ENCODE measurements around the gene TXNL1. TPM values are rescaled to one million over a fixed set of nuclear protein-coding genes. Genes with fewer than 3 reads are reported as not detected.
A peak's percentile ranks its signal among the peaks of the same experiment; 100 is the strongest.

TXNL1 gene
- total and polyA plus RNA-seq, 3 donors from 2014 or later: 60.7 to 107 (median 62.6) TPM

- intact Hi-C loops (cut with DNase I; ENCODE audit: low total_unique reads): no loop called here
- Histone ChIP-seq H3K36me3 (ENCODE audit: low read depth, missing control alignments) (no peaks in the 10 kb centered on the region), H3K4me1 (peaks cover 6% of the 10 kb centered on the region), H3K4me3 (no peak overlapping the region), H3K27ac (no peak overlapping the region), H3K9me3 (no peaks in the 10 kb centered on the region), H3K27me3 (no peaks in the 10 kb centered on the region)
- DNase-seq: no peak
- WGBS, 2 donors: 69 to 70% methylated on average over 4 of the region's 4 CpGs
- TF ChIP-seq POLR2A (IDR thresholded peaks at IDR 0.05): no peak
- TF ChIP-seq, protein P1, sequence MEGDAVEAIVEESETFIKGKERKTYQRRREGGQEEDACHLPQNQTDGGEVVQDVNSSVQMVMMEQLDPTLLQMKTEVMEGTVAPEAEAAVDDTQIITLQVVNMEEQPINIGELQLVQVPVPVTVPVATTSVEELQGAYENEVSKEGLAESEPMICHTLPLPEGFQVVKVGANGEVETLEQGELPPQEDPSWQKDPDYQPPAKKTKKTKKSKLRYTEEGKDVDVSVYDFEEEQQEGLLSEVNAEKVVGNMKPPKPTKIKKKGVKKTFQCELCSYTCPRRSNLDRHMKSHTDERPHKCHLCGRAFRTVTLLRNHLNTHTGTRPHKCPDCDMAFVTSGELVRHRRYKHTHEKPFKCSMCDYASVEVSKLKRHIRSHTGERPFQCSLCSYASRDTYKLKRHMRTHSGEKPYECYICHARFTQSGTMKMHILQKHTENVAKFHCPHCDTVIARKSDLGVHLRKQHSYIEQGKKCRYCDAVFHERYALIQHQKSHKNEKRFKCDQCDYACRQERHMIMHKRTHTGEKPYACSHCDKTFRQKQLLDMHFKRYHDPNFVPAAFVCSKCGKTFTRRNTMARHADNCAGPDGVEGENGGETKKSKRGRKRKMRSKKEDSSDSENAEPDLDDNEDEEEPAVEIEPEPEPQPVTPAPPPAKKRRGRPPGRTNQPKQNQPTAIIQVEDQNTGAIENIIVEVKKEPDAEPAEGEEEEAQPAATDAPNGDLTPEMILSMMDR (IDR thresholded peaks at IDR 0.05): no peak
Observed at GRCh38 chr18:56652802-56653201, 14.4 kb upstream of the TXNL1 start.

DNA sequence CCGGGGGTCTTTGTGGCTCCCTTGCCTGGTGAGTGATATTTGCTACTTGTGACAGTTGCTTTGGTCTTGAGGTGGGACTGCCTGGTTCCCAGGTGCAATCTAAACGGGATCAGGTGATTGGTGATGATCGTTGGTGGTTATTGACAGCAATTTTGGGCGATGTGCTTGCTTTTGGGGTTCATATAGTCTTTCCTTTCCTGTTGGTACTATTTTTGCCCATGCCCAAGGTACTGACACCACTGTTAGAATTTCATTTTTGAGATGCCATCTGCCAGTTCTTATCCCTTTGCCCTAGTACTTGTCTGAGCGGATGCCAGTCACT lies 13.3 kb upstream of the TXNL1 start:
- no peaks in the 10 kb centered on the region for H3K9me3 ChIP-seq
- no peak for DNase-seq
- 2 to 10% methylated on average over 5 of the region's 5 CpGs for WGBS, 2 donors
- no peaks in the 10 kb centered on the region for H3K27me3 ChIP-seq
- H3K4me3 ChIP-seq: peak overlapping the region; percentile 85 to 88
- intact Hi-C loops (cut with DNase I; ENCODE audit: low total_unique reads): no loop called here
- peaks cover 6% of the 10 kb centered on the region for H3K4me1 ChIP-seq
- H3K36me3 ChIP-seq (ENCODE audit: low read depth, missing control alignments): no peaks in the 10 kb centered on the region
- TF ChIP-seq, protein P1 (IDR thresholded peaks at IDR 0.05): no peak
- TF ChIP-seq POLR2A (IDR thresholded peaks at IDR 0.05): no peak
- peak overlapping the region in 1 of 2 donors; percentile 87 for H3K27ac ChIP-seq

DNA sequence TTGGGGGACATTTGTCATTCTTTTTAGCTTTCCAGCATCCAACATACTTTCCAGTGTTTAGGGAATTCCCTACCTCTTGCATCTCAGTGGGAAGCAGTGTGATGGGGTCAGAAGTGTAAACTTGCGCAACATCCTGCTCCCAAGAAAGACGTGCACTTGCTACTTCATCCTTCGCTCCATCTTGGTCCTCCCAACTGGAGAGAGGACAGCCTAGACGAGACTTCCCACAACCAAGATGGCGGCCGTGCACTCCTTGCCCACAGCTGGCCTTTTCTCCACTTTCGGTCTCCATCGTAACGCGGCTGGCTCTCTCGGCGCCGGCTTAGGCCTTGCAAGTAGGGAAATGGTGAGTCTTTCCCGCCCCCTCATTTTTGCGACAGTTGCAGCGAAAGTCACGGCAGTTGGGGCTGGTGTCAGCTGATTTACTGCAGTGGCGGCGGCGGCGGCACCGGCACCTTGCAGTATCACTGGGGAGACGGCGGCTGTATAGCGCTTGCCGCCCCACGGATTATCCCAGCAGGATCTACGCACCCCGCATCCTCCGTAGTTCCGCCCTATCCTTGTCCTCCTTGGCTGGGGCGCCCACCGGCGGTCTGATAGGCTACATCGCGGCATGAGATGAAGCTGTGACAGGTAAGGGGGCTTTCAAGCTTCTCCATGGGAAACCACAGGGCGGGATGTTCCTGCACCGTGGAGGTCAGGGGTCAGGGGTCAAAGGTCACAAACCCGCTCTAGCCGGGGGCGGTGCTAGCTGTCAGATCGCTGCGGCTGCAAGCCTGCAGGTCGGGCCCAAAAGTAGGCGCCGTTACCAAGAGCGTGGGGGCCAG lies 12.8 kb upstream of the TXNL1 start, which contains the start of gene WDR7:
Gene WDR7 (plus strand): TSS at position 416 of the 827 bp plus-strand sequence. CDS start 21,157 bp downstream, outside the sequence.
- TF ChIP-seq, protein P1 (IDR thresholded peaks at IDR 0.05): peak in 1 of 3 experiments; percentile 15
- no peak for TF ChIP-seq POLR2A (IDR thresholded peaks at IDR 0.05)
- Histone ChIP-seq H3K4me3 (peak within 1 kb of the TSS; percentile 85 to 88), H3K27ac (peak within 1 kb of the TSS; percentile 75 to 87), H3K4me1 (peaks cover 6% of the 10 kb centered on the region), H3K27me3 (no peaks in the 10 kb centered on the region), H3K36me3 (ENCODE audit: low read depth, missing control alignments) (no peaks in the 10 kb centered on the region), H3K9me3 (no peaks in the 10 kb centered on the region)
- peak; percentile 99 for DNase-seq
- WGBS, 2 donors: 0 to 1% methylated on average over 17 to 47 of the region's 47 CpGs
- intact Hi-C loops (cut with DNase I; ENCODE audit: low total_unique reads): no loop called here

DNA sequence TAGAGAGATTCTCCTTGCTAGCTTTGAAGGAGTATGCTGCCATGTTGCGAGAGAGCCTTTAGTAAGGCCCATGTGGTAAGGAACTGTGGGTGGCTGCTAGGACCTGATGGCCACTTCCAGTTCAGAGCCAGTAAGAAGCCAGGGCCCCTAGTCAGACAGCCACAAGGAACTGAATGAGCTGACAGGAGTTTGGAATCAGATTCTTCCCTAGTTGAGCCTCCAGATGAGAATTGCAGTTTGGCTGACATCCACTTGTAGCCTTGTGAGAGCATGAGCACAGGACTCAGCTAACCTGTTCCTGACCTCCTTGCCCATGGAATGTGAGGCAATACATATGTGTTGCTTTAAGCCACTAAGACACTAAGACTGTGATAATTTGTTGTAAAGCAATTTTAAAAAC lies 11.6 kb upstream of the TXNL1 start:
- H3K4me1 ChIP-seq: peaks cover 6% of the 10 kb centered on the region
- H3K4me3 ChIP-seq: no peak overlapping the region
- WGBS, 2 donors: 92 to 100% methylated on average over 1 of the region's 1 CpG
- intact Hi-C loops (cut with DNase I; ENCODE audit: low total_unique reads): no loop called here
- TF ChIP-seq, protein P1 (IDR thresholded peaks at IDR 0.05): no peak
- TF ChIP-seq POLR2A (IDR thresholded peaks at IDR 0.05): no peak
- H3K36me3 ChIP-seq (ENCODE audit: low read depth, missing control alignments): no peaks in the 10 kb centered on the region
- DNase-seq: no peak
- no peak overlapping the region for H3K27ac ChIP-seq
- H3K27me3 ChIP-seq: no peaks in the 10 kb centered on the region
- H3K9me3 ChIP-seq: no peaks in the 10 kb centered on the region
